Endothelial cell of umbilical vein (primary cell): ENCODE results near the gene TET2. TPM values are rescaled to one million over a fixed set of nuclear protein-coding genes. Genes with fewer than 3 reads are reported as not detected.

ENCODE experiments used
- BruUV-seq: library from RNA; stranded (reverse); fragments of 400-500 nt; replicated peaks from 2 replicates; lab custom pipeline; 2021; lab: Mats Ljungman, UMichigan
- CTCF ChIA-PET: fragments of 300-600, 350-600 bp; sonication (Branson Sonifier 250); formaldehyde crosslinking; loops from one replicate; lab custom pipeline; 2021; ENCODE audit warnings: antibody characterized with exemption, inconsistent platforms; lab: Charles Lee
- POLR2A ChIA-PET: fragments of 300-600, 350-600 bp; sonication (Branson Sonifier 250); formaldehyde crosslinking; loops from one replicate; lab custom pipeline; 2021; ENCODE audit warnings: antibody characterized with exemption, inconsistent platforms; lab: Charles Lee
- DNase-seq: peaks from one replicate; pipeline ENCODE4 v3.0.0-alpha.2; 2011; ENCODE audit warnings: low read depth, low spot score
- FAIRE-seq: peaks from 2 replicates; lab custom pipeline; 2011; peaks lifted over from hg19 to GRCh38; lab: Jason Lieb, UNC
- H2AFZ ChIP-seq: 2 replicates; pipeline ENCODE4 v1.6.0; 2012; ENCODE audit warnings: low read depth, low read length, control low read depth, inconsistent platforms
- H3K27ac ChIP-seq: 2 replicates; pipeline ENCODE4 v1.5.1; 2011; ENCODE audit warnings: low read depth, mild to moderate bottlenecking, control low read depth, low read length, moderate library complexity; ENCODE audit not compliant: insufficient read depth
- H3K27me3 ChIP-seq, 2 experiments: 2 replicates each; pipeline versions ENCODE4 v1.6.0 to v1.6.1; 2011; ENCODE audit warnings: low read length in 2 of 2, mixed read lengths in 1 of 2; ENCODE audit not compliant: control insufficient read depth in 2 of 2, insufficient read depth in 2 of 2
- H3K36me3 ChIP-seq, 2 experiments: 2 replicates in 1 of 2; 3 replicates in 1 of 2; pipeline ENCODE4 v1.5.1; 2011; ENCODE audit warnings: low read length in 2 of 2, mild to moderate bottlenecking in 1 of 2, moderate library complexity in 1 of 2; ENCODE audit not compliant: control insufficient read depth in 2 of 2, insufficient read depth in 2 of 2; ENCODE audit errors: extremely low read depth in 1 of 2
- H3K4me1 ChIP-seq: 3 replicates; pipeline ENCODE4 v1.5.1; 2011; ENCODE audit warnings: mild to moderate bottlenecking, low read length; ENCODE audit not compliant: control insufficient read depth, insufficient read depth; ENCODE audit errors: extremely low read depth
- H3K4me2 ChIP-seq: 2 replicates; pipeline ENCODE4 v1.6.1; 2011; ENCODE audit warnings: low read length, control low read depth, mixed read lengths; ENCODE audit not compliant: insufficient read depth
- H3K4me3 ChIP-seq, 3 experiments: fragments of 200-600 bp in 1 of 3; sonication (generic), shearing (Covaris generic) in 1 of 3; replicated peaks in 1 of 3; 2 replicates each; pipeline ENCODE4 v1.5.1; 2011 to 2016; ENCODE audit warnings: control low read depth in 3 of 3, low read length in 3 of 3, mild to moderate bottlenecking in 2 of 3, inconsistent platforms in 1 of 3, low read depth in 1 of 3, moderate library complexity in 1 of 3; ENCODE audit not compliant: insufficient read depth in 1 of 3
- H3K79me2 ChIP-seq: 2 replicates; pipeline ENCODE4 v1.6.0; 2012; ENCODE audit warnings: low read length, inconsistent platforms; ENCODE audit not compliant: control insufficient read depth, insufficient read depth
- H3K9ac ChIP-seq: replicated peaks from 2 replicates; pipeline ENCODE3; 2011; ENCODE audit warnings: low read length, control low read depth; ENCODE audit not compliant: insufficient read depth; ENCODE audit errors: extremely low read depth
- H3K9me1 ChIP-seq: replicated peaks from 3 replicates; pipeline ENCODE4 v1.6.0; 2011; ENCODE audit warnings: mild to moderate bottlenecking, low read length; ENCODE audit not compliant: control insufficient read depth, insufficient read depth; ENCODE audit errors: extremely low read depth
- H3K9me3 ChIP-seq: replicated peaks from 2 replicates; pipeline ENCODE4 v1.5.1; 2012; ENCODE audit warnings: low read length, inconsistent platforms; ENCODE audit not compliant: control insufficient read depth, insufficient read depth
- H4K20me1 ChIP-seq: replicated peaks from 2 replicates; pipeline ENCODE3; 2011; ENCODE audit warnings: mild to moderate bottlenecking, low read length; ENCODE audit not compliant: control insufficient read depth, insufficient read depth; ENCODE audit errors: extremely low read depth
- EZH2 ChIP-seq: IDR thresholded peaks from 2 replicates; pipeline ENCODE4 v1.6.1; 2012; ENCODE audit warnings: borderline replicate concordance, low read depth, mild to moderate bottlenecking, moderate library complexity, low read length, inconsistent platforms; ENCODE audit not compliant: severe bottlenecking
- FOS ChIP-seq: IDR thresholded peaks from 2 replicates; pipeline ENCODE4 v1.6.1; 2011; ENCODE audit warnings: mild to moderate bottlenecking, low read length, moderate library complexity, borderline replicate concordance; ENCODE audit not compliant: insufficient read depth
- GATA2 ChIP-seq: IDR thresholded peaks from 2 replicates; pipeline ENCODE4 v1.7.0; 2011; ENCODE audit warnings: low read depth, mild to moderate bottlenecking, moderate library complexity, mixed read lengths, low read length; ENCODE audit not compliant: insufficient read length, insufficient read depth
- JUN ChIP-seq: IDR thresholded peaks from 2 replicates; pipeline ENCODE4 v1.6.1; 2011; ENCODE audit warnings: borderline replicate concordance, low read depth; ENCODE audit not compliant: insufficient read length, insufficient read depth
- MYC ChIP-seq: IDR thresholded peaks from one replicate; pipeline ENCODE4 v1.6.1; 2011; ENCODE audit warnings: mild to moderate bottlenecking, low read depth, low read length
- POLR2A ChIP-seq: IDR thresholded peaks from 2 replicates; pipeline ENCODE4 v1.6.1; 2012; ENCODE audit warnings: low read depth, mild to moderate bottlenecking, control low read depth, low read length
- POLR2AphosphoS5 ChIP-seq: IDR thresholded peaks from 2 replicates; pipeline ENCODE4 v1.6.1; 2012; ENCODE audit warnings: low read depth, mild to moderate bottlenecking, control low read depth, low read length, moderate library complexity; ENCODE audit not compliant: insufficient read depth
- dilution Hi-C: fragments of 300-500 bp; cut with MboI; formaldehyde crosslinking; loops from one replicate; pipeline ENCODE4 v1.15.0; 2019; ENCODE audit warnings: low sequenced_read_pairs; ENCODE audit not compliant: extremely low pct_ligation_motif_present
- intact Hi-C: fragments of 100-400 bp; cut with micrococcal nuclease; formaldehyde crosslinking; loops from one replicate; pipeline ENCODE4 v1.10.0; 2022
- polyA plus RNA-seq, 4 experiments: library from polyadenylated mRNA; depleted of rRNA in 3 of 4; stranded (reverse) in 3 of 4; unstranded in 1 of 4; fragments of >200 nt; gene quantifications; 2 replicates each; pipeline versions ENCODE4 v1.2.1 to v1.2.3, GENCODE V29; 2011 to 2012; ENCODE audit warnings: missing spikeins in 1 of 4
- total RNA-seq: library from RNA; stranded (reverse); gene quantifications from 2 replicates; pipeline ENCODE4 v1.2.3, GENCODE V29; 2021
- TF ChIP-seq, protein P1 (sequence below), 2 donors: IDR thresholded peaks; 1 replicate in 1 of 2; 2 replicates in 1 of 2; pipeline ENCODE4 v1.5.1; 2011; ENCODE audit warnings: low read length in 2 of 2, mild to moderate bottlenecking in 2 of 2, moderate library complexity in 2 of 2, control low read depth in 1 of 2, inconsistent platforms in 1 of 2, low read depth in 1 of 2; ENCODE audit not compliant: insufficient read depth in 1 of 2; ENCODE audit errors: extremely low read depth in 1 of 2
- TF ChIP-seq, protein P2 (sequence below): IDR thresholded peaks from 2 replicates; pipeline ENCODE4 v1.6.1; 2011; ENCODE audit not compliant: insufficient read depth, insufficient read length

Gene TET2
- total and polyA plus RNA-seq, 2 donors (not counting 3 experiments of a cell fraction or from before 2014, with no cell fraction given), result 4.8 to 17.5 TPM

DNA sequence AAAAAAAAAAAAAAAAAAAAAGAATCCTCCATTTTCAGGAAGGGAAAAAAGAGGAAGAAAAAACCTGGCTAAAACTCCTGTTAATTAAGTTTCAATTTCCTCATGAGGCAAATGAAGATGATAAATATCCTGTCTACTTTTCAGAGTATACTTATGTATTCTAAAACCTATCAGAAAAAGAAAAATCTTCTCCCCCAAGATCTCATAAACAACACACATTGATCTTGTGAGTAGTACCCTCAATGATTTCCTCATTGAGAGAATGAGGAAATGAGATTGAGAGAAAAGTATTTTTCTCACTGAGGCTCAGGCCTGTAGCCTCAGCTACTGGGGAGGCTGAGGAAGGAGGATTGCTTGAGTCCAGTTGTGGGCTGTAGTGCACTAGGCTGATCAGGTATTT lies 146.7 kb downstream of the TET2 start:
- Histone ChIP-seq H3K4me2 (no peak overlapping the region), H3K9me3 (no peaks in the 10 kb centered on the region), H3K79me2 (no peaks in the 10 kb centered on the region), H3K36me3 (no peaks in the 10 kb centered on the region), H4K20me1 (no peaks in the 10 kb centered on the region), H3K9me1 (no peaks in the 10 kb centered on the region), H3K9ac (no peak overlapping the region), H3K27ac (no peak overlapping the region), H3K27me3 (no peaks in the 10 kb centered on the region), H3K4me1 (no peaks in the 10 kb centered on the region), H3K4me3 (no peak overlapping the region), H2AFZ (no peak overlapping the region)
- TF ChIP-seq FOS, result no peak
- no peak for TF ChIP-seq MYC
- no peak for TF ChIP-seq POLR2A
- TF ChIP-seq GATA2, result no peak
- TF ChIP-seq, protein P1, sequence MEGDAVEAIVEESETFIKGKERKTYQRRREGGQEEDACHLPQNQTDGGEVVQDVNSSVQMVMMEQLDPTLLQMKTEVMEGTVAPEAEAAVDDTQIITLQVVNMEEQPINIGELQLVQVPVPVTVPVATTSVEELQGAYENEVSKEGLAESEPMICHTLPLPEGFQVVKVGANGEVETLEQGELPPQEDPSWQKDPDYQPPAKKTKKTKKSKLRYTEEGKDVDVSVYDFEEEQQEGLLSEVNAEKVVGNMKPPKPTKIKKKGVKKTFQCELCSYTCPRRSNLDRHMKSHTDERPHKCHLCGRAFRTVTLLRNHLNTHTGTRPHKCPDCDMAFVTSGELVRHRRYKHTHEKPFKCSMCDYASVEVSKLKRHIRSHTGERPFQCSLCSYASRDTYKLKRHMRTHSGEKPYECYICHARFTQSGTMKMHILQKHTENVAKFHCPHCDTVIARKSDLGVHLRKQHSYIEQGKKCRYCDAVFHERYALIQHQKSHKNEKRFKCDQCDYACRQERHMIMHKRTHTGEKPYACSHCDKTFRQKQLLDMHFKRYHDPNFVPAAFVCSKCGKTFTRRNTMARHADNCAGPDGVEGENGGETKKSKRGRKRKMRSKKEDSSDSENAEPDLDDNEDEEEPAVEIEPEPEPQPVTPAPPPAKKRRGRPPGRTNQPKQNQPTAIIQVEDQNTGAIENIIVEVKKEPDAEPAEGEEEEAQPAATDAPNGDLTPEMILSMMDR (IDR thresholded peaks at IDR 0.05; ENCODE audit: extremely low read depth in 1 of 2, insufficient read depth in 1 of 2, low read depth in 1 of 2, low read length in 2 of 2), result no peak
- TF ChIP-seq POLR2AphosphoS5, result no peak
- no peak for TF ChIP-seq JUN
- TF ChIP-seq, protein P2, sequence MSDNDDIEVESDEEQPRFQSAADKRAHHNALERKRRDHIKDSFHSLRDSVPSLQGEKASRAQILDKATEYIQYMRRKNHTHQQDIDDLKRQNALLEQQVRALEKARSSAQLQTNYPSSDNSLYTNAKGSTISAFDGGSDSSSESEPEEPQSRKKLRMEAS, result no peak
- no peak for TF ChIP-seq EZH2
- FAIRE-seq, result no peak
- intact Hi-C loops (no loop called here), dilution Hi-C loops (no loop called here)
- no TSS peak for BruUV-seq
- ChIA-PET CTCF (no interaction called here), POLR2A (no interaction called here)
- no peak for DNase-seq
